IPS DF 4.7 (cell line): ENCODE data around the gene SECISBP2L.

ENCODE experiments used
- DNase-seq: peaks from one replicate; pipeline ENCODE4 v3.0.0-alpha.2; 2013; ENCODE audit warnings: low spot score; ENCODE audit errors: extremely low read depth

SECISBP2L gene

DNA sequence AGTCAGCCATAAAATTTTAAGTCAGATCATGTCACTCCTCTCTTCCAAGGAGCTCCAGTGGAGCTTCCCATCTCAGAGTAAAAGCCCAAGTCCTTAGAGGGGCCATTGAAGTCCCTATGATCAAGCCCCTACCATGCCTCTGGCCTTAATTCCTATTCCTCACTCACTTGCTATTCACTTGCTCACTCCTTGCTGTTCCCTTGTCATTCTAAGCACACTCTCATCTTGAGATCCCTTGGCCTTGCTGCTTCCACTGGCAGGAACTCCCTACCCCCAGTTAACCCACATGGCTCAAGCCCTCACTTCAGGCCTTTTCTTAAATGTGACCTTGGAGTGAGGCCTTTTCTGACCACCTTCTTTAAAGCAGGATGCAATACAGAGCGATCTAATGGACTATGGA is 12.3 kb upstream of the SECISBP2L start:
- no peak for DNase-seq

DNA sequence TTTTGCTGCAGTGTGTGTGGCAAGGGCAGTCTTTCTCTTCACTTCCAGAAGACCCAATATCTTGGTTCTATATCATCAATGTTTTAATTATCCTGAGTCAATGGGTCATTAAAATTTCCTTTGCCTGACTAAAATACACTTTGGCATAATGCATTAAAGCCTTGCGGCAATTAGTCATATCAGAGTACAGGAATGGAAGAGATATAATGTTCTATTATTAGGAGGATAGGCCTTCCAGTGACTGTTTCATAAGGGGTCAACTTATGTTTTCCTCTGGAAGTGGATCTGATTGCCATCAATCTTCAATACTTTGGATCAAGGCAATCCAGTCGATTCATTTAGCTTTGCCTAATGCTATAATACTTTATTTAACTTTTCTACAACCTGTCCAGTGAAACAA is 9.4 kb upstream of the SECISBP2L start:
- no peak for DNase-seq

DNA sequence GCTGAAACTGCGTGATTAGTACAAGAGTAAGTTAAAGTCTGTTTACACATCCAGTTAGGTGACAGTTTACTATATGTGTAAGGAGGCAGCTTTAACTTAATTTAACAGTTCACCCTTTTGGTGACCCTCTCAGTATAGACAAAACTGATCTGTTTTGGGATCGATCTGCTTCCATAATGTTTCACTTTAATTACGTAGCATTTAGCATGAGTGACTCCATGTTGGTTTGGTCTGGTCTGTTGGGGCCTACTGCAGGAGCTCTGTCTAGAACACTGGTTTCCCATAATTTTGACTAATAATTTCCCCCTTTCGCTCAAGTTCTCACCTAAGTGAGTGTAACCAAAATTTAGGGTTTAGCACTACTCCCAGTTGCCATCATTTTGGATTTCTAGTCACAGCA is 6.4 kb upstream of the SECISBP2L start:
- DNase-seq: no peak

DNA sequence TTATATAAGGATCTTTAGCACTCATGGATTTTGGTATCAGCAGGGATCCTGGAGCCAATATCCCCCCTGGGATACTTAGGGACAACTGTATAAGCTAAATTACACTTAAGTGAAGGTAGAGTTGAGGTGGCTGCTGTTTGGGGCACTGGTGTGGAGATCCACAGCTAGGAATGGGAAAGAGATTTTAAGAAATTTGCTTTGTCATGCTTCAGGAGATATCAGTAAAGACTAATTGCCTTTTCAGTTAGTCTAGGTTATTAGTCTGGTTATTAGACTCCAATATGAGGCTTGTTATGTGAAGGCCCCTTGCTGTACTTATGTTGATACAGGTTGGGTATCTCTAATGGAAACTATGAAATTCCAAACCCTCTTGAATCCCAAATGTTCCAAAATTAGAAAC is 1.2 kb upstream of the SECISBP2L start:
- no peak for DNase-seq

DNA sequence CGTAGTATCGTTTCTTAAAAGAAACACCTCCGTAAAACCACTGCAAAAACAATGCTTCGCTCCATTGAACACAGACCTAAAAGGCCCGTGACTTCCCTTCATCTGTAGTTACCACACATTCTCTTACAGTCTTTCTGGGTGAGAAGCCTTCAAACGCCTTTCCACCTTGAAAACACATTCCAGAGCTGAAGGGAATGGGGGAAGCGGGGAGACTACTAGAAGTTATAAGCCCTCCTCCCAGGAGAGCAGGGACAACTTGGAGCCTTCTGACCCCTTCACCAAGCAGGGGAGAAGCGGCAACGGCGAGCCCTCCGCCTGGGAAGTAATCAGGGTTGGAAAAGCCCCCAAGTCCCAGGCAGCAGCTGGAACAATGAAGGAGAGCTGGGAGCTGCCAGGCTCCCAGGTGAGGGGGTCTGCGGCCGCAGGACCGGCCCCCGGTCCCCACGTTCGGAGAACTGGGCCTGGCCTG is 461 bp downstream of the SECISBP2L start:
- DNase-seq: no peak

DNA sequence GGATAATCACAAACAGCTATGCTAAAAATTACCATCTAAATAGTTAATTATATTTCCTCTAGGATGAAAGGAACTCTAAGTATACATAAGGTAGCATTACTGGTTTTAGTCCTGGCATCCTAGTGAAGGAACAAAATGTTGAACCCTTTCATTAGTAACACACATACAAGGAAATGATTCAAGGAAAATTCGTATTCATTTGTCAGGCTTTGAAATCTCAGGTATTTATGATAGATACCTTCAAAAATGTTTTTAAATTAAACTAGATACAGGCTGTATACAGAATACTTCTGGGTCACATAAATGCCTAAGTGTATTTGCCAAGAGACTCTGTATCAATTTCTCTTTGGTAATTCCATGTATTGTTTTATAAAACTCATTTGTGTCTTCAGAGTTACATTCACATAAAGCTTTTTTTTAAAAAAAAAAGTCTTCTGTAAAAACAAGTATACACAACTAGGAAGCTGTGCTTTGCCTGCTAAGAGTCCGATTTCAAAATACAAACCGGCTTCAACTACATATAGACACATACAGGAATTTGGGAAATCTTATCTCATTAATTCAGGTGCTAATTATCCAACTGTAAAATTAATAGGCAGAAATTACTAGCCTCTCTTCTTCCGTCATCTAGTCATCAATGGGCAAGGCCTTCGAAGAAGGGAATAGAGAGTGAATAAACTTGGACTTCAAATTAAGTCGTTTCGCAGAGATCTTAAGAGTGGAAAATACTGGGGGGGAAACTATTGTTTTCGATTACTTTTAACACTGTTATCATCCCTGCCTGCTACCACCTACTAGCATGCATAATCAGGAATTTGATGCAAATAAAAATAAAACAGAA is 1.3 kb downstream of the SECISBP2L start:
- DNase-seq: no peak

DNA sequence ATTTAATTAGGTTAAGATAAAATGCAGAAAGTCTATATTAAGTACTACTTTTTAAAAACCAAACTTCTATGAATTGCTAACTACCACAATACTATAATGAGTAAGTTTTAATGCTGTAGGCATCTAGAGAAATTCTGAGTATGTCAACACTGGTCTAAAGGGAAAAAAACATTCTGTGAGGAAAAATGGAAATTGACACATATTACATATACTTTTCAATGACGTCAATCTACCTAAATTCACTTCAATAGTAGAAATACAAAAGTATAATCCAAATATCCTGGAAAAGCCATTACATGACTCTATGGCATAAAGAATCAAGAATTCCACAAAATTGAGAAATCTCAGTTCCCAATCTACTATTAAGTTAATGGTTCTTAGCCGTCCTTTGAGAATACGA is 2.2 kb downstream of the SECISBP2L start:
- DNase-seq: no peak

DNA sequence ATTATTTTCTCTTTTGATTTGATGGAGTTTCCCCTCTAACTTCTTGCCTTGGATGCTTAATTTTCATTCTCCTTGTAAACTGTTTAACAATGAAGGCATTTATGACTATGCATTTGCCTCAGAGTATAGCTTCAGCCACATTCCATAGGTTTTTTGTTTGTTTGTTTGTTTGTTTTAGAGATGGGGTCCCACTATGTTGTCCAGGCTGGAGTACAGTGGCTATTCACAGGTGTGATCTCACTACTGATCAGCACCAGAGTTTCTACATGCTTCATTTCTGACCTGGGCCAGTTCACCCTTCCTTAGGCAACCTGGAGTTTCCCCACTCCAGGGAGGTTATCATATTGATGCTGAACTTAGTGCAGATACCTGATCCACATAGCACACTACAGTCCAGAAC is 4.1 kb downstream of the SECISBP2L start:
- DNase-seq: no peak

DNA sequence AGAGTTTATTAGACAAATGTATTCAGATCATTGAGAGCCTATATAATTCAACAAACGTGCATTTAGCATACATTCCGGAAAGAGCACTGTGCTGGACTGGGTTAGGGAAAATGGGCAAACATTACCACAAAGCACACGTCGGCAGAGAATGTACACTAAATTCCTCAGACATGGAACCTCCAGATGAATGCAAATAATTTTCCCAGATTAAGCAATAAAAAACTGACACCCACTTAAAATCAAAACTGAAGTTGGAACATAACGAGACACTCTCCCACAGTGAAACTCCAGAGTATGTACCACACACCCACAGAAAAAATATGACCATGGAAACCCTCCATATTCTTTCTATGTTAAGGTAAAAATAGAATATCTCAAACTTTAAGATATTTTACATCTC is 4.8 kb downstream of the SECISBP2L start:
- no peak for DNase-seq

DNA sequence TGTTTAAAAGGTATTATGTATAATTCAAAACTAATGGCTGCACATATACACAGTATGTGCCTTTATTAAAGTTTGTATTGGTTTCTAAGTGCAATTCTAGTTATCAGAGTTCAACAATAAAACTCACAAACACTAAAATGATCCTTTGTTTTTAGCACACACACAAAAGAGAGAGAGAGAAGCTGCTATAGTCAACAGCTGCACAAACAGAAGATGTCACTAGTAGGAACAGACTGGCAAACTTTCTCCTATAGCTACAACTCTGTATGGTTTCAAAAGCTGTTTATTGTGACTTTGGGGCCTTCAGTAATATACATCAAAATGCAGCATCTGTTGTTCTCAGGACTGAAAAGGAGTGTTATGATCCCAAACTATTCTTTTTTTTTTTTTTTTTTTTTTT is 6.1 kb downstream of the SECISBP2L start:
- DNase-seq: no peak

DNA sequence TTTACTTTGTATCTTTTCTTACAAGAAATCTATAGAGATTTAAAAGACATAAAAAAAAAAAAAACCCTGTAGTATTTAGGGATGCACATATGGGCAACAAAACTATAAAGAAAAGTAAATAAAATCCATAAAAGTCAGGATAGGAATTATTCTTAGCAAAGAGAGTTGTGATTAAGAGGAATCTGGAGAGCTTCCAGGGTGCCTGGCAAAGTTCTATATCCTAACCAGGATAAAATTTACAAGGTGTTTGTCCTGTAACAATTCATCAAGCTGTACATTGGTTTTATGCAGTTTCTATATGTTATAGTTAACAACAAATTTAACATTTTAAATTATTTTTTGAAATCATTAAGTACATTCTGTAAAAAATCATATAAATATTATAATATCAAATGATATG is 7.9 kb downstream of the SECISBP2L start:
- DNase-seq: no peak

DNA sequence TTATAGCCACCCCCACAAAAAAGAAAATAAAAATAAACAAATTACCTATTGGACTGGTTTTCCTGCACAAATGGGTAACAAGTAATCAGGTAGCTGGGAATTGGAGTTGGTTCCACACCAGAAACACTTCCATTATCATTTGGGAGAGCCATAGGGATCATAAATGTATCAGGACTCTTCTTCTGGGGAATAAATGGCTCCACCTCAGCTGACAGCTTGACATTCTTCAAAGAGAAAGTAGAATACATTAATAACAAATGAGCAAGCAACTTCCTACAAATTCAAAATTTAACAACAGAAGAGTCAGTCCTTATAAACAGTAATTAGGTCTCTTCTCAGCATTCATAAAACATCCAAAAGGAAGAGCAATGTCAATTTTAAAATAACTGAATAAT is 8.7 kb downstream of the SECISBP2L start:
- DNase-seq: no peak

DNA sequence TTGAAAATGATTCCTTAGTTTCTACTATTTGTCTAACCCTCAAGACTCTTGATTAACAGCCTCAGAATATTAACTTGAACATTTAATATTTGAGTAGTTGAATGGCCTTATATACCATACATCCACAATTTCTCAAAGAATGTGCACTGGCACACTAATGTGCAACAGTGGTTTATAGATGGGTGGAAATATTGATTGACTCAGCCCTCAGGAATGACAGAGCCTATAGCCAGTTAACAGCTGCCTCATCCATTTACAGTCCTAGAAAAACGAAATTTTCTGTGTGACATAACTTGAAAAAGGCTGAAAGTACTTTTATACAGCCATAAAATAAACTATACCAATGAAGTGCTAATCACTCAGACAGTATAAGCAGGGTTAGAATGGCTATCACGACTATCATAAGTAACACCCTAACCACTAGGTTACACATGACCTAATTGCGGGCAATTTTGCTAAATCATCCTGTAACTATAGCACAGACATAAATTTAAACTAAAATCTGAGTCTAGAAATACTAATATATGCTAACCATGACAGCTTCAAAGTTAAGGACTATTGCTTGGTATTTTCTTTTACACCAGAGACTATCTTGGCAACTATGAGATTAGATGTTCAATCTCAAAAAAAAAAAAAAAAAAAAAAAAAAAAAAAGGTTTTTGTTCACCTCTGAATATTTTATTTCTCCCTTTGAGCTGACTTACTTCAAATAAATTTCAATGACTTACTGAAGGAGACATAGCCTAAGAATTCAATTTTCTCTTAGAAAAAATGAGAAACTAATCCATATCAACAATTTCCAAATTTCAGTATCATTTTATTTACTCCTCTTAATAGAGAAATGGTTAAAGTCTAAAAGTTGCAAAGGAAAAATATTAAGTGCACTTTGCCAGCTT is 9.3 kb downstream of the SECISBP2L start:
- no peak for DNase-seq

DNA sequence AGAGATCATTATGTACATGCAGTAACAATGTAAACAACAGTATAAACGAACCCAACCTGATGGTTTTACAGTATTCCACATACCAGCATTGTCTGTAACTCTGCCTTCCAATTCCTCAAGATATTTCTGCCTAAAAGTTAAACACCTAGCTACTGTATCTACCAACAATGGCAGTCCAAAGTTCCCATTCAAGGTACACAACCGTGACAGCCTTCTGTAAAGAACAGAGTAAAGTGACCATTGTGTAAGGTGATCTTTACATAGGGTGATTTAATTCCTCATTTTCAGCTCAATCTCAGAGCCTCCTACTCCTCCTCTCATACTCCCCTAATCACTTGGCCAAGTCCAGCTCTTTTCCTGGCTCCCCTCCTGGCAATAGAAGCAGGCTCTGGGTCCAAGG is 10.4 kb downstream of the SECISBP2L start:
- DNase-seq: no peak

DNA sequence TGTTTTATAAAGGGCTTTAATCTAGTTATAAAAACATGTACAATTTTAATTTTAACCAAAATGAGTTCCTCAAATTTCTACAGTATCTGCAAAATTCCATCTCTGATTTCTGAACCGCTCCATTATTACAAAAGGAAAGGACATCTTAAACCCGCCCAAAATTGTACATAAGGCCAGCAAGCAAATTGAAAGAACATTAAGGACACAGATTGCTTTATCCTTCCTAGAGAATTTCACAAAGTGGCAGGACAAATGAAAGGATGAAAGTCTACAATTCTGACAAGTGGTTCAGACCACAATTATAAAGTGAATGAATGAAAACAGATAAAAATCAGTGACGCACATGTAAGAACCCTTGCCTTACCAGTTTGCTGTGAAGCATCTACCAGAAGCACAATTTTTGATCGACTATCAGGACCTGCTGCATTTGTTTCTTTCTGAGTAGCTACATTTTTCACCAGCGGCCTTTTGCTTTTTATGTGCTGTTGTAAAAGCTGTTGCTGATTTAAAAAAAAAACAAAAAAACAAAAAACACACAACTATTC is 13.6 kb downstream of the SECISBP2L start:
- no peak for DNase-seq

DNA sequence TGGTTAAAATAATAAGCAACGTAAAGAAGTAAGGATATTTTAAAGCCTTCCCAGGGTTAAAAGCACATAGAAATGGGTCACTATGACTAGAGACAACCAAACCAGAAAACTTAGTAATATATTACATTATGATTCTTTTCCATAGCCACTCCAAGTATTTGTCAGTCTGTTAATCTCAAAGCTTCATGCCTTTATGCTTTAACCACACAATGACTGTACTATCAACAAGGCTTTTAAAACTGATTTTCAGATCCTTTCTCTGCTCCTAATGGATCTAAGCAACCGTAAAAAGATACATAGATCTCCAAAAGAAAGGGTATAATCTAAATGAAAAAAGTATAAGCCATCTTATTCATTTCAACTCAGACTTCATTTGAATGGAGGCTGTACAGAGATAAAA is 14.4 kb downstream of the SECISBP2L start:
- DNase-seq: no peak

DNA sequence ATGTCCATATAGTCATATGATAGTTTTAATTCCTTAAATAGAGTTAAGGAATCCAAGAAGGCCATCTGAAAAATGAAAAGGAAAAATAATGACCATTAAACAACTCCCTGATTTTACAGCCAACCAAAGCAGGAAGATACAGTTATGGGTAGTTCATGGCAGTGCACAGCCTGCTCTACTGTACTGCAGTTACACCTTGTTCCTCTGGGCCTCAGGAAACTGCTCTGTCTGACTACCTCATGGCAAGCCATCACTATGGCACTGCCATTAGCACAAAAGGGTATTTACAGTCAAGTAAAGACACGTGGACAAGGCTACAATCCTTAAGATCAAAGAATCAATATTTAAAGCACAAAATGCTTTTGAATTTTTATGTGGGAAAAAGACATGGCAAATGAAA is 19.5 kb downstream of the SECISBP2L start:
- DNase-seq: no peak

DNA sequence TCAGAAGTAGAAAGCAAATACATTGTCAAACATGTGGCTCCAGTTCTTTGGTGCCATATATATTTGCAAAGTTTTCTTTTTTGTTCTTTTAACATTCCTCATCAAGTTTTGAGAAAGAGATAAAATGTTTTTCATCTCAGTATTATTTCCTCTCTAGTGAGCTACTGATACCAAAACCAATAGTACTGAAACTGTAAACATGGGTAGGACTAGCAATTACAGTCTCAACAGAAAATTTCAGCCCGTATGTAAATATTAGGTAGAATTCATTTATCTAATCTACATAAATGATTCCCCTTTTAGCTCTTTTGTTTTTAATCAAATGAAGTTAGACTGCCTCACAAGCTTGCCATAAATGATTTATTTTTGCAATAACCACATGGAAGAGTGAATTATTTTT is 21.4 kb downstream of the SECISBP2L start:
- DNase-seq: no peak

DNA sequence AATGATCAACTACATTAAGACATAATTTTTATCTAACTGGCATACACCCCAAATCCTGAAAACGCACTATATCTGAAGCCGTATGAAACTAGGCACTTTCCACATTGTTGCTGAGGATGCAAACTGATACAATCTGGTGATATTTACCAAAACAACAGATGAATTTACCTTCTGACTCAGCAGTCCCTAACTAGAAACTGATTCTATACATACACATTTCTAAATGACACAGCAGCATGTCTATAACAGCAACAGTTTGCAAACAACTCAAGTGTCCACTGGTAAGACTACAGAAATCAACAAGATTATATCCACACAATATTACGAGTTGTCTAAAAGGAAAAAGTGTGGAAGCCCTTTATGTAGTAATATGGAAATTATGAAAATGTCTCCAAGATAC is 22.9 kb downstream of the SECISBP2L start:
- DNase-seq: no peak

DNA sequence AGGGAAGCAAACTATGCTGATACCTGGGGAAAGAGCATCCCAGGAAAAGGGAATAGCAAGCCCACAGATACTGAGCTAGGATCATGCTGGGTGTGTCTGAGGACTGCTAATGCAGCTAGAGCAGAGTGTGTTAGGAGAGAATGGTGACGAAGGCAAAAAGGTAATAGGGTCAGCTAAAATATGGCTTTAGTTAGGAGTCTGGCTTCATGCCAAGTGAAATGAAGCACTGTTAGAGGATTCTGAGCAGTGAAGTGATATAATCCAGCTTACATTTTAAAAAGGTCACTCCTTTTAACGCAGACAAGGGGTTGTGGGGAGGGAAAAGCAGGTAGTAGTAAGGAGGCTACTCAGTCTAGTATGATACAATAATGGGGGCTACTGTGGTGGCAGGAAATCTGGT is 30.4 kb downstream of the SECISBP2L start:
- no peak for DNase-seq

DNA sequence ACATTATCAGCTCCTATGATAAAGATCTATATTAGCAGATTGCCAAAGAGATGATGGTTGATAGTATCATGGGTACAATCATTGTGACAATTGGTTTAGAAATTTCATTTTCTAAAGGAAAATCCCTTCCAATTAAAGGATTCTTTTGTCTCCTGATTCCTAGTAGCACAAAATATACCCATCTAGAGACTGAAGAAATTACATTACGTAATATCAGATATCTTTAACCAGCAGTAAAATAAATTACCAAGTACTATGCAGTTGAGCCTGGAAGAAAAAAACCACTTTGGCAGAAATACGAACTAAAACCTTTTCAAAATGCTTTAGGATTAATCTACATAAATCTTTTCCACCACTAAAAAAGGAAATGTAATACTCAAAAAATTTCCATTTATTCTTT is 46.9 kb downstream of the SECISBP2L start:
- DNase-seq: no peak

DNA sequence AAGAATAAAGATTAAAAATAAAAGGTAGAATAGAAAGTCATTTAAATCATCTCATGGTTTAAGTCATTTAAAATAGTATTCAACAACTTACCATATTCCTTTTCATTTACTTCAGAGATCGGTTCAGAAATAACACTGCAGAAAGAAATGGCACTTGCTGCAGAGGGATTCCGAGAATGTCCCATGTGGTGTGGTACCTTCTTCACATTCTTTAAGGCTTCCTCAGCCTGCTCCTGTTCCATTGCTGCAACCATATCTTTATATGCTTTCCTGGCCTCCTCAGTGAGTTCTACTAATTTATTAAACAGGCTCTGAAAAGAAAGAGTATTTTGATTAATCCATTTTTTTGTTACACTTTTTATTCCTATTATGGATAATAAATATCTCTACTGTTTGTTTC is 50.0 kb downstream of the SECISBP2L start:
- no peak for DNase-seq
